ENCODE results near the gene TMEM151A.
"Not testable (repeated sequence)": the region's sequence is repeated elsewhere in the genome, so short reads cannot be mapped to it uniquely, and the experiment has no call there.

The TMEM151A gene

DNA sequence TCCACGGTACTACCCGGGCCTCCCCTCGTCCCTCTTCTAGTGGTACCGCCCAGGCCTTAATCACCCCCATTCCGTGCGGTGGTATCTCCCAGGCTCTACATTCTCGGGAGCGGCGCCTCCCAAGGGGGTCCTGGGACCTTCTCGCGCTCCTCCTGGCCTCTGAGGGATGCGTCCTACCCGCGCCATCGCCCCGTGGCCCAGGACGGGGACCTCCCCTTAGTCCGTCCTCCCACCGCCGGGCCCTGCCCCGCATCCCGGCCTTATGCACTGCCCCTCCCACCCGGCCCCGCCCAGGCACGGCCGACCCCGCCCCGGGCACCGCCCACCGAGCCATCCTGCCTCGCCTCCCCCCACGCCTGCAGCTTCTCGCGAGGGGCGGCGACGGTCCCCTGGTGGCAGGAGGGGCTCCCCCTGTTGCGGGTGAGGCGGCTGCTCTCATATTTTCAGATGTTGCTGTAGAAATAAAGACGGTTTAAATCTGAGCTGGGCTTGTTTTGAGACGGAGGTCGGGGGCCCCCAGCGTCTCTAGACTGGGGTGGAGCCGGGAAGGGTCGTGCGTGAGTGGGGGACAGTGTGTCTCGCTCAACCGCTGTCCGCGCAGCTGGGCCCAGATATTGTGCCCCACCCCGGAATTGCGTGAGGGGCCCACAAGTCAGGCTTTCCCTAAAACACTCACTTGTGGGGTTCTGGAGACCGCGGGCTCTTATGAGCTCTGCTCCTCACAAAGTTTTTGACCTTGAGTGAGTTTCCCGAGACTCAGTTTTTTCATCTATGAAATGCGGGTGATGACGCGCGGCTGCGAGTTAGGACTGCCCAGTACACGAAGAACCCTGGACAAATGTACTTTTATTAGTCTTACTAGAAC lies 24.1 kb upstream of the TMEM151A start:
- peak; percentile 71 for DNase-seq

DNA sequence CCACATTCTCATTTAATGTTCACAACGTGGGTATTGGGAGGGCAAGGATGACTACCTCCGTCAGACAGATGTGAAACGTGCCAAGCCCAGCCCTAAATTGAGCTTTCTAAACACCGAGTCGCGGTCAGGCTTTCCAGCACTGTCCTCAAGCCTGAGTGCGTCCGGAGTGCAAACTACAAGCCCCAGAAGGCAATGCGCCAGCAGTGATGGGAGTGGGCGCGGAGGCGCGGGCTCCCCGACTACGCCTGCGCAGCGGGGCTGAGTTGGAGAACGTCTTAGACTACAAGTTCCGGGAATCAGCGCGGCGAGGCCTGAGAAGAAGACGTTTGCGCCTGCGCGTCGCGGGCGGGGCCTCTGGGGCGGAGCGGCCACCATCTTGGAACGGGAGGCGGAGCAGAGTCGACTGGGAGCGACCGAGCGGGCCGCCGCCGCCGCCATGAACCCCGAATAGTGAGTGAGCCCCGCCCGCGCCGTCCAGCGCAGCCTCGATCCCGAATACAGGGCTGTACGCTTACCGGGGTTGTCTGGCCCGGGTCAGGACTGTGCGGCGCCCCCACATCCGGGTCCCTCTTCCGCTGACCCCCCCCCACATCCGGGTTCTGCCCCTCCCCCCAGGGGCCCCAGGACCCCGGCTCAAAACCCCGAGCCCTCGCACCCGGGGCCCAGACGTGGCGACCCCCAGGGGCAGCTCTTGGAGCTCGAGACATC lies 23.3 kb upstream of the TMEM151A start, which contains the start of gene RAB1B:
Gene RAB1B, plus strand, starts transcription at position 396 of the 708 bp plus-strand sequence. Its CDS starts 41 bp downstream, at position 437.
- DNase-seq: peak; percentile 100

DNA sequence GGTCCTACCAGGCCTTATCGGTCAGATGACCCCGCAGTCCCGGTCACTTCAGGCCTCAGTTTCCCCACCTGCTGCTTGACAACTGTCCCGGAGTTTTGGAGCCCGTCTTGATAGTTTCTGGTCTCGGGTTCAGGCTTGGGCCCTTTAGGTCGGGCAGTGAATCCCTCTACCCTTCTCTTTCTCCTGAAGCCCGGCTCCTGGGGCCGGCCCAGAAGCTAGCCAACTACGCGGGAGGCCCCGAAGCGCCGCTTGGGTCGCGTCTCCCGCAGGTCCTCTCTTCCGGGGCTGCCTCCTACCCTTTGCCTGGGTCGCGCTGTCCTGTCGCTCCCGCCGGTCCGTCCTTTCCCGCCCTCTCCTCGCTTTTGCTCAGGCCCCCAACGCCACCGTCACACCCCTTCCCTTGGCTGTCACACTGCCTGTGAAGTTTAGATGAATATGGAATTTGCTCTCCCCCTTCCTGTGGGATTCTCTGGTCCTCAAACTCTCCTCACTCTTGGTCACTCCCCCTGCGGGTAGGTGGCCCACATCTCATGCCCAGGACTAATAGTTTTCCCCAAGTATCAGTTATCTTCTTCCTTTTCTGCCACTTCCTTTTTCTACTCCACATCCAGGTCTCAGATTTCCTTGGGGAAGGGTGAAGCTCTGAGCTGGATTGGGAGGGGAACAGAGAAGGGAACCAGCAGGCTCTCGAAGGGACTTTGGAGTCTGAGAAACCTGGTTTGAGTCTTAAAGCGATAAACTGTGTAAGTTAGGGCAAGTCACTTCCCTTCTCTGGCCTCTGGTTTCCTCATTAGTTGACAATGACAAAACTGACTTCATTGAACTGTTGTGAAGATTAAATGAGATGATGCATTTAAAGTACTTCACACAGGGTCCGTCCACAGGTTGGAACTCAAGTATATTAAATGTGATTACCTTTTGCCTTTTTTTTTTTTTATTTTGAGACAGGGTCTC lies 22.5 kb upstream of the TMEM151A start:
- no peak for DNase-seq

DNA sequence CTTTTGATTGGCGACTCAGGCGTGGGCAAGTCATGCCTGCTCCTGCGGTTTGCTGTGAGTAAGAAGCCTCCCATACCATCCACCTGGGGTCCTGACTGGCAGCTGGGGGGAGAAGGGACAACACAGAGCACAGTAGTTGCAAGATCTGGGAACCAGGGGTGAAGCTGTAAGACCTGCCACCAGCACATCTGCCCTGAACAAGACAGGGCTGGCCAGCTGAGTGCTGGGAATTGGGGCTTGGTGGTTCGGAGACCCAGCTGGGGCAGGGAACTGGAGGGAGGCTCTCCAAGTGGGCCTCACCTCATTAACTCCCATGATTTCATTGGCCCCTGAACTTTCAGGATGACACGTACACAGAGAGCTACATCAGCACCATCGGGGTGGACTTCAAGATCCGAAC lies 19.9 kb upstream of the TMEM151A start:
- DNase-seq: no peak

DNA sequence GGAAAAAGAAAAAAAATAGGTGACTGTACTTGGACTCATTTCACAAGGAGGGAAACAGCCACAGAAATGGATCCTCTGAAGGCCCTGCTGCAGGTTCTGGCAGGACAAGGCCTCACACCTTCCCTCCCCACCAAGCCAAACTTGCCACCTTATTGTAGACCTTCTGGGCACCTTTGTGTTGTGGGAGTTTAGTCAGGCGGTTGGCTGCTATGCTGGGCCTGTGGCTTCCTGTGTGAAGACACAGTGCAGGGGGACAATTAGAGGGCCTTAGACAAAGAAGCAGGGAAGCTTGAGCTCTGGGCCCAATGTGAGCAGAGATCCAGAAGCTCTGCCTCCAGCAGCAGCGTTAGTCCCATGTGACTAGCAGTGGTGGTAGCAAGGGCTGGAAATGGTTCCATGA lies 19.1 kb upstream of the TMEM151A start:
- no peak for DNase-seq

DNA sequence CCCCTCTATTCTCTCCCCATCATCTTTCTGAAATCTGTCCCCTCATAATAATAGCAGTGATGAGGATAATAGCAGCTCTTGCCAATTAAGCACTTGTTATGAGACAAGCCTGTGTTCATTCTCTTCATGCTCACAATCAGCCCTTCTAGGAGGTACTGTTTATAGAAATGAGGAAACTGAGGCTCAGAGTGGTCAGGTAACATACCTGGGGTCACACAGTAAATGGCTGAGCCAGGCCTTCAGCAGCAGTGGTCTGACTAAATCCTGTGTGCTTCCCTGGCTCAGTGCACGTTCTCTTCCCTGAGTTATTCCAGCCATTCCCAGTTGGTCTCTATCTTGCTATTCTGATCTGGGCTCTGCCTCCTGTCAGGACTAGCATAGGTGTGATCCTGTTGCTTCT lies 17.5 kb upstream of the TMEM151A start:
- DNase-seq: no peak

DNA sequence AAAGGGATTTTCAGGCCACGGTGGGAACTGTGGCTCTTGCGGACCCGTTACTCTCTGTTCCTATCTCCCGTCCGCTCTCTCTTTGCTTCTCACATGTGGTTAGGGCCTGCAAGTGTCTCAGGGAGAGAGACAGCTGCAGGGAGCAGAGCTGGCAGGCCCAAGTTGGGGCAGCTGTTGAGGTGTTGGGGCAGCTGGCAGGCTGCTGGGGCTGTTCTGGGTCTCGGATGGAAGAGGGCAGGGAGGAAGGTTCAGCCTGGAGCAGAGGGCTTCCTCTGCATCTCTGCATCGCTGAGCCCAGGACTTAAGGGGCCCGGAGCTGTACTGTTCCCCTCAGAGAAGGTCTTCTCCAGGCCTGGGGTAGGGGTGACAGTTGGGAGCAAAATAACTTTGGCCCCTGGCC lies 16.3 kb upstream of the TMEM151A start:
- no peak for DNase-seq

DNA sequence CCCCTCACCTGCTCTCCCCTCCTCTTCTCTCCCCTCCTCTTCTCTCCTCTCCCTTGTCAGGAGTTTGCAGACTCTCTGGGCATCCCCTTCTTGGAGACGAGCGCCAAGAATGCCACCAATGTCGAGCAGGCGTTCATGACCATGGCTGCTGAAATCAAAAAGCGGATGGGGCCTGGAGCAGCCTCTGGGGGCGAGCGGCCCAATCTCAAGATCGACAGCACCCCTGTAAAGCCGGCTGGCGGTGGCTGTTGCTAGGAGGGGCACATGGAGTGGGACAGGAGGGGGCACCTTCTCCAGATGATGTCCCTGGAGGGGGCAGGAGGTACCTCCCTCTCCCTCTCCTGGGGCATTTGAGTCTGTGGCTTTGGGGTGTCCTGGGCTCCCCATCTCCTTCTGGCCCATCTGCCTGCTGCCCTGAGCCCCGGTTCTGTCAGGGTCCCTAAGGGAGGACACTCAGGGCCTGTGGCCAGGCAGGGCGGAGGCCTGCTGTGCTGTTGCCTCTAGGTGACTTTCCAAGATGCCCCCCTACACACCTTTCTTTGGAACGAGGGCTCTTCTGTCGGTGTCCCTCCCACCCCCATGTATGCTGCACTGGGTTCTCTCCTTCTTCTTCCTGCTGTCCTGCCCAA lies 15.6 kb upstream of the TMEM151A start:
- no peak for DNase-seq

DNA sequence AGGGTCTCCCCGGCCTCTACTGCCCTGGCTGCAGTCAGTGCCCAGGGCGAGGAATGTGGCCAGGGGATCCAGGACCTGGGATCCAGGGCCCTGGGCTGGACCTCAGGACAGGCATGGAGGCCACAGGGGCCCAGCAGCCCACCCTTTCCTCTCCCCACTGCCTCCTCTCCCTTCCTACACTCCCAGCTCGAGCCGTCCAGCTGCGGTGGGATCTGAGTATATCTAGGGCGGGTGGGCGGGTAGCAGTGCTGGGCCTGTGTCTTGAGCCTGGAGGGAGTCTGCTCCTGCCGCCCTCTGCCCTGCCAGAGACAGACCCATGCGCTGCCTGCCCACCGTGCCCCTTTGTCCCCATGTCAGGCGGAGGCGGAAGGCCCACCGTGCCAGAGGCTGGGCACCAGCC lies 15.1 kb upstream of the TMEM151A start:
- not testable (repeated sequence) for DNase-seq

DNA sequence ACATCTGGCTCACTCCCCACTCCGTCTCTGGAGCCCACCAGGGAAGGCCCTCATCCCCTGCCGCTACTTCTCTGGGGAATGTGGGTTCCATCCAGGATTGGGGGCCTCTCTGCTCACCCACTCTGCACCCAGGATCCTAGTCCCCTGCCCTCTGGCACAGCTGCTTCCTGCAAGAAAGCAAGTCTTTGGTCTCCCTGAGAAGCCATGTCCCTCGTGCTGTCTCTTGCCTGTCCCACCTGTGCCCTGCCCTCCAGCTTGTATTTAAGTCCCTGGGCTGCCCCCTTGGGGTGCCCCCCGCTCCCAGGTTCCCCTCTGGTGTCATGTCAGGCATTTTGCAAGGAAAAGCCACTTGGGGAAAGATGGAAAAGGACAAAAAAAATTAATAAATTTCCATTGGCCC lies 14.6 kb upstream of the TMEM151A start:
- not testable (repeated sequence) for DNase-seq

DNA sequence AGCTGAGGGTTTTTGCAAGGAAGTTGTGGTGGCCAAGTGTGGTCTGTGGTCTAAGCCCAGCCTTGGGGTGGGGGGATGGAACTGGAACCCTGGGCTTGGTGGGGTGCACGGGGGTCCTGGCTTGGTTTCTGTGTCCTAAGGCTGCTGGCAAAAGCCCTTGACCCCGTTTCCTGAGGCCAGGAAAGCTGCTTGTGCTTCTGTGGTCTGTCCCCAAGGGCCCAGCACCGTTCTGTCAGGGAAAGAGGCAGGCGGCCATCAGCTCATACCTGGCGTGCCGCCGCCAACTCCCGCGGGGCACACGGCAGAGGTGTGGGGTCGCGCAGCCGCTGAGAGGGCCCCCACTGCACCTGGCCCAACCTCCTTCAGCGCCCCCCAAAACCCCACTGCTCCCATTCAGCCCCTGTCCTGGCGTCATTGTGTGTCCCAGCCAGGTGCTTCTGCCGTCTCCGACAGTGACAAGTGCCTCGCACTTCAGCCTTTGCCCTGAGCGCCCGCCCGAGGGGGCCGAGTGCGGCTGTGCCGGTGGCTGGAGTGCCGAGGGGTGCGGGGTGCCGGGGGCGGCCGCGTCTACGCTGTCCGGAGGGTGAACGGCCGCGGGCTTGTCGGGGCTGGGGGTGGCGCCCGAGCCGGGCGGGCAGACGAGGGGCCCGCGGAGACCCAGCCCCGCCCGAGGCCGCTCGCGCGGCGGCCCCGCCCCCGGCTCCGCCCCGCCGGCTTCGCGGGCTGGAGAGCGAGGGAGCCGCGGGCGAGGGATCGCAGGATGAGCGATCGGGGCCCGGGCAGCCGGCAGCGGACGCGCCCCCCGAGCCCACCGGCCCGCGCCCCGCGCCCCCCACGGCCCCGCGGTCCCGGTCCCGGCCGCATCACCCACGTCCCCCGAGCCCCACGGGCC lies 14.0 kb upstream of the TMEM151A start, which contains the start of gene CNIH2:
Gene CNIH2, plus strand, starts transcription at position 705 of the 892 bp plus-strand sequence. CDS start 282 bp downstream, outside the sequence.
- peak; percentile 29 for DNase-seq

DNA sequence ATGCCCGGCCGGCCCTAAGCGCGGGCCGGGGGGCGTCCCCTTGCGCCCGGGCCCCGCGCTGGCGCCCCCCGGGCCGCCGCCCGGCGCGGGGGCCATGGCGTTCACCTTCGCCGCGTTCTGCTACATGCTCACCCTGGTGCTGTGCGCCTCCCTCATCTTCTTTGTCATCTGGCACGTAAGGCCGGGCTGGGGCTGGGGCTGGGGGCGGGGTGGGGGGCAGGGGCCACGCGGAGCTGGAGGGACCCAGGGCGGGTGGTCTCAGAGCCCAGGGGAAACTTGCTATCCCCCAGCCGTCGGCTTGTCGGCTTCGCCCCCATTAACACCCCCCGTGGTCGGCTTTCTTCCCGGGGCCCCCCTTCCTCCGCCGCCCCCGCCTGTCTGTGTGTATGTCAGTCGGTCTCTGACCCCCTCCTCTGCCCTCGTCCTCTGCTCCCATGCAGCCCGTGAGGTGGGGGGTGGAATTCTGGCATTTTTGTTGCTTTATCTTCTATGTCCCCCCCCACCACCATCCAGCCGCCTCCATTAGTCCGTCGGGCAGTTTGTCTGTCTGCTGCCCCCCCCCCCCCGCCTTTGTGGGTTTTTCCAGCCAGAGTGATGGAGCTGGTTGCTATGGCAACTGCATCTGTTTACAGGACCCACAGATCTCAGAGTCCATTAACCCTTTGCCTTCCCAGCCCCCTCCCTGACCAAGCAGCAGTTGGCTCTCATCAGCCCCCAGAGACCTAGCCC lies 13.2 kb upstream of the TMEM151A start:
- no peak for DNase-seq

DNA sequence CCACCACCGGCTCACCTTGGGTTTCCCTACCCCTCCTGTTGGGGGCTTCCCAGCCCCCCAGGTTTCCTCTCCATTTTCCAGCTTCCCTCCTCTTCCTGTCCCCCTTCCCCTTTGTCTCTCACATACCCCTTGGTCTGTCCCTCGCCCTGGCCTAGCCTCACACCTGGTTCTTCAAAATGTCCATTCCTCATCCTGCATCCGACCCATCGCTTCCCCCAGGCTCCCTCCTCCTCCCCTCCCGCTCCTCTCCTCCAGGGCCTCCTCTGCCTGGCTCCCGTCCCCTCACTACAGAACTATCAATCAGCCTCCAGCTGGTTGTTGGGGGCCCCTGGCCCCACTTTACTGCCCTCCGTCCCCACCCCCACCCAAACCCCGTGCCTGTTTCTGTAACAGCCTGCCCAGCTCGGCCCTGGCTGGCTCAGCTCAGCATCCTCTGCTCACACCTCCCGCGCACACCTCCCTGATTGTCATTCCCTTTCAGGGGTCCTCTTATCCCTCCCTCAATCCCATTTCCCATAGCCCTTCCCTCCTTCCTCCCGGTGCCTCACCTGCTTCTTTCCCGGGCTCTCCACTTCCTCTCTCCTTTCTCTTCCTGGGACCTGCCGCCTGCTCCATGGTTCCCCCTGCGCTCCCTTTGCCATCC lies 12.5 kb upstream of the TMEM151A start:
- no peak for DNase-seq

DNA sequence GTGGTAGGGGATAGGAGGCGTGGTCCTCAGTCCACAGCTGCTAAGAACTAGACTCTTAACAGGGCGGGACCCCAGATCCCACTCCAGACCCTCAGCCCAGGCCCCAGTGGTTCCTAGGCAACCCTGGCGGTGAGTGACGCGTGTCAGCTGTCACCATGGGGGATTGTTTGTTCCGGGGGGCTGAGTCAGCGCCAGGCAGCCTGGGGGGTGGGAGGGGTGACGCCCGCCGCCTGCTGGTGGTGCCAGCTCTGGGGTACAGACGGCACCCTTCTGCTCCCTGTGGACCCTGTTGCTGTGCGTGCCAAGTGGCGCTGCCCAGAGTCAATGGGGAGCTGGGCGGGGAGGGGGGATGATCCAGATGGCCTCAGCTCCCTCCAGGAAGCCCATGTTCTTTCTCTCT lies 11.3 kb upstream of the TMEM151A start:
- DNase-seq: no peak

DNA sequence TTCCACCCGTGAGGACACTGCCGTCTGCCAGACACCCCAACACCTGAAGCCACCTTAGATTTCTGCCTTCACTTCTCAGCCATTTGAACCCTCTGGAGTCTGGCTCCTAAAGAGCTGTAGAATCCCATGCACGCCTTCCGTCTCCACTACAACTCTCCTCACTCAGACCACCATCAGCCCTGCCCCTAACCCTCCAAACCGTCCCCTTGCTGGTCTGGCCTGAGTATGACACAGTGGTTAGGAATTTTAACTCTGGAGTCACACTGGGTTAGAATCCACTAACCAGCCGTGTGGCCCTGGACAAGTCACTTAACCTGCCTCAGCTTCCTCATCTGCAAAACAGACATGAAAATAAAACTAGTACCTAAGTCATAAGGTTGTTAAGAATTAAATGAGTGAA lies 10.7 kb upstream of the TMEM151A start:
- DNase-seq: no peak

DNA sequence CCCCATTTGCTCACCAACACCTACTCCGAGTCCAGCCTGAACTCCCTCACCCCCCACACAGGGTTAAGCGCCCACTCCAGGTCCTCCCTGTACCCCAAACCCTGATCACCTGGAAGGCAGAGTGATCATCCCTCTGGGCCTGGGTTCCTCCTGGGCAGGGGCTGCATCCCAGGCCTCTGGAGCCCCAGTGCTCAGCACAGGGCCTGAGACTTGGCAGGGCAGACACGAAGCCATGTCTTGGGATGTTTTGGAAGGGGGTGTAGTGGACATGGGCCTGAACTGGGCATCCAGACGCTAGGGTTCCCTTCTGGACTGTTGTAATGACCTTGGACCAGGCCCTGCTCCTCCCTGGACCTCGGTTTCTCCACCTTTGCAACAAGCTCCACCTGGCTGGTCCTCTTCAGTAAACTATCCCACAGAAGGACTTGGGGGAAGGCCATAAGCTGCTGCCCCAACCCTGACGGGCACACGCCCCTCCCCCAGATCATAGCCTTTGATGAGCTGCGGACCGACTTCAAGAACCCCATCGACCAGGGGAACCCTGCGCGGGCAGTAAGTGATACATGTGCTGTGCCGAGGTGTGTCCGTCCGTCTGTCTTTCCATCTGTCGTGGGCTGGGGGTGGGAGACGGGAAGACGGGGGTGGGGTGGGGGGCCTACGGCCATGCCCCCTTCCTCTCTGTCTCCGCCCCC lies 9.8 kb upstream of the TMEM151A start:
- no peak for DNase-seq

DNA sequence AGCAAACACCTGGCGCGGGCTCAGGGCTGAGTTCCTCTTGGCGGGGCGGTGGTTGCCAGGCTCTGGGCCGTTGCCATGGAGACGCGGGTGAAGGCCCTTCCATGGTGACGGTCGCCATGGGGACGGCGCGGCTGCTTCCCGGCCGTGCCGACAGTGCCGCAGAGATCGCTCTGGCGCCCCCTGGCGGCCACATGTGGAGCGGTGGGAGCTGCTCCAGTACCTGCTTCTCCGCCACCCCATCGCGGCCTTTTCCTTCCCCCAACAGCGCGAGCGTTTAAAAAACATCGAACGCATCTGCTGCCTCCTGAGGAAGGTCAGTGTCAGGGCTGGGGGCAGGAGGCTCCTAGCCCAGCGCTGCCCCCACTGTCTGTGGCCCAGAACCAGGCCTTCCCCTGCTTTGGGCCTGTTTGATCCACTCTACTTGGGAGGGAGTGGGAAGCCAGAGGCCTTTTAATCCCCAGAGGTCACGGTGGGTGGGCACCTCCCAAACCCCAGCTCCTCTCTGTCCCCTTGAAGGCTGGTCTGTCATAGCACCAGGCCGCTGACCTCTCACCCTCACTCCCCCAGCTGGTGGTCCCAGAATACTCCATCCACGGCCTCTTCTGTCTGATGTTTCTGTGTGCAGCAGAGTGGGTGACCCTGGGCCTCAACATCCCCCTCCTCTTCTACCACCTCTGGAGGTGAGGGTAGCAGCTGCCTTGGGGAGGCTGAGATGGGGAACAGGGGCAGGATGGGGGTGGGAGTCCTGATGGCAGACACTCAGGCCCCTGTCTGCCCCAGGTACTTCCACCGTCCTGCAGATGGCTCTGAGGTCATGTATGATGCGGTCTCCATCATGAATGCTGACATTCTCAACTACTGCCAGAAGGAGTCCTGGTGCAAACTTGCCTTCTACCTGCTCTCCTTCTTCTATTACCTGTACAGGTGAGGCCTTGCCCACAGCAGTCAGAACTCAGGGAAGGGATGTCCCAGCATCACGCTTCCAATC lies 8.9 kb upstream of the TMEM151A start:
- DNase-seq: peak; percentile 98

DNA sequence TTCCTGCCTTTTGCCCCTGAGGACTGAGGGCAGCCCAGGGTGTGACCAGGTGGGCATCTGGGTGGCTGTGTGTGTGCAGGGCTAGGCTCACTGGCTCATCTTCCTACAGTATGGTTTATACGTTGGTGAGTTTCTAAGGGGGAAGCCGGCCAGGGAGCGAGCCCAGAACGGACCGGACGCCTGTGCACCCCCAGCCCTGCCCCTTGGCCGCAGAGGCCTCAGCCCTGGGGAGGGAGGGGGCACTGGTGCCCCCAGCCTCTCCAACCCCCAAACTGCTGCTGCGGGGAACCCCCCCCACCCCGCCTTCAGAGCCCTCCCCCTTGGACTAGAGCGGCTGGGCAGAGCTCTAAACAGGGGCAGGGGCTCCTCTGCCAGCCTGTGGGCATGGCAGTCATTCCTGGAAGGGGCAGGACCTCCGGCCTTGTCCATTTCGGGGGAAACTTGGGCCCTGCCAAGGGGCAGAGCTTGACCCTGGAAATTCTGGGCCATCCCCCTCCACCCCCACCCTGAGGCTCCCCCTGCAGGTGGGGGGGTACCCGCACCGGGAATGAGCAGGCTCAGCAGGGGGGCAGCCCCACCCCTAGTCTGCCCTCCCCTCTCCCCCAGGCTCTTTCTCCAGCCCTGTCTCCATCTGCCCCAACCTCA lies 8.1 kb upstream of the TMEM151A start:
- no peak for DNase-seq

Data from NCI-H774 (cell line).